IMR-90 (cell line): Measurements from ENCODE around the gene PDE6B. TPM values are rescaled to one million over a fixed set of nuclear protein-coding genes. Genes with fewer than 3 reads are reported as not detected.

Source experiments
- ATAC-seq: fragments of 200-7000 bp; cut with Tn5 transposase; 2 replicates; pipeline ENCODE4 v1.9.1; 2020; ENCODE audit warnings: low read depth, mild to moderate bottlenecking, moderate library complexity
- BruUV-seq: library from RNA; stranded (reverse); fragments of 400-500 nt; replicated peaks from 2 replicates; lab custom pipeline; 2021; lab: Mats Ljungman, UMichigan
- CTCF ChIA-PET: fragments of 300-600 bp; formaldehyde crosslinking; extraction: SDS; loops from one replicate; lab custom pipeline; 2021; ENCODE audit warnings: antibody characterized with exemption; lab: Yijun Ruan, JAX
- POLR2A ChIA-PET: fragments of 300-600 bp; sonication (Branson Sonifier 250); formaldehyde crosslinking; loops from one replicate; lab custom pipeline; 2022; ENCODE audit warnings: antibody characterized with exemption; ENCODE audit not compliant: unreplicated experiment; lab: Charles Lee
- DNase-seq: peaks from one replicate; pipeline ENCODE4 v3.0.0; 2013
- H2AFZ ChIP-seq: replicated peaks from 2 replicates; pipeline ENCODE3; 2013; ENCODE audit warnings: low read length, mild to moderate bottlenecking; ENCODE audit not compliant: poor library complexity
- H2AK5ac ChIP-seq: 2 replicates; pipeline ENCODE4 v1.6.1; 2013; ENCODE audit warnings: low read depth, low read length, inconsistent platforms
- H2AK9ac ChIP-seq: replicated peaks from 2 replicates; pipeline ENCODE3; 2013; ENCODE audit warnings: mild to moderate bottlenecking, low read depth, low read length, moderate library complexity; ENCODE audit not compliant: poor library complexity
- H2BK120ac ChIP-seq: 2 replicates; pipeline ENCODE4 v1.6.1; 2013; ENCODE audit warnings: low read depth, low read length, inconsistent platforms
- H2BK15ac ChIP-seq: 3 replicates; pipeline ENCODE4 v1.6.1; 2013; ENCODE audit warnings: low read depth, low read length, inconsistent platforms
- H2BK20ac ChIP-seq: 2 replicates; pipeline ENCODE4 v1.6.1; 2013; ENCODE audit warnings: low read depth, mild to moderate bottlenecking, inconsistent platforms, low read length, moderate library complexity
- H2BK5ac ChIP-seq: 2 replicates; pipeline ENCODE4 v1.6.1; 2013; ENCODE audit warnings: mild to moderate bottlenecking, low read depth, low read length, inconsistent platforms; ENCODE audit not compliant: poor library complexity, severe bottlenecking
- H3K14ac ChIP-seq: replicated peaks from 2 replicates; pipeline ENCODE4 v1.6.1; 2013; ENCODE audit warnings: low read depth, low read length, inconsistent platforms
- H3K18ac ChIP-seq: 2 replicates; pipeline ENCODE4 v1.6.1; 2013; ENCODE audit warnings: low read depth, low read length, control low read depth
- H3K23ac ChIP-seq: 2 replicates; pipeline ENCODE4 v1.6.1; 2013; ENCODE audit warnings: low read depth, low read length, inconsistent platforms
- H3K27ac ChIP-seq: 2 replicates; pipeline ENCODE4 v1.5.1; 2013; ENCODE audit warnings: mild to moderate bottlenecking, control low read depth, low read length; ENCODE audit not compliant: insufficient read depth
- H3K27me3 ChIP-seq: 2 replicates; pipeline ENCODE4 v1.6.1; 2013; ENCODE audit warnings: low read length; ENCODE audit not compliant: control insufficient read depth, insufficient read depth
- H3K36me3 ChIP-seq: 2 replicates; pipeline ENCODE4 v1.6.1; 2013; ENCODE audit warnings: low read length, mixed read lengths; ENCODE audit not compliant: control insufficient read depth, insufficient read depth
- H3K4ac ChIP-seq: 2 replicates; pipeline ENCODE4 v1.6.1; 2013; ENCODE audit warnings: low read depth, low read length, inconsistent platforms
- H3K4me1 ChIP-seq: 2 replicates; pipeline ENCODE4 v1.6.1; 2013; ENCODE audit warnings: low read length, mixed read lengths; ENCODE audit not compliant: control insufficient read depth, insufficient read depth
- H3K4me2 ChIP-seq: 2 replicates; pipeline ENCODE4 v1.6.1; 2013; ENCODE audit warnings: low read depth, mild to moderate bottlenecking, control low read depth, low read length, moderate library complexity
- H3K4me3 ChIP-seq: 2 replicates; pipeline ENCODE4 v1.5.1; 2013; ENCODE audit warnings: low read depth, mild to moderate bottlenecking, control low read depth, low read length, moderate library complexity; ENCODE audit not compliant: insufficient read depth
- H3K56ac ChIP-seq: 2 replicates; pipeline ENCODE4 v1.6.1; 2013; ENCODE audit warnings: low read length, inconsistent platforms; ENCODE audit not compliant: insufficient read depth; ENCODE audit errors: extremely low read depth
- H3K79me1 ChIP-seq, 2 experiments: 2 replicates each; pipeline ENCODE4 v1.6.1; 2013; ENCODE audit warnings: low read length in 2 of 2, inconsistent platforms in 1 of 2, low read depth in 1 of 2
- H3K9ac ChIP-seq: 2 replicates; pipeline ENCODE4 v1.6.1; 2013; ENCODE audit warnings: low read depth, low read length, control low read depth
- H3K9me1 ChIP-seq: 2 replicates; pipeline ENCODE4 v1.6.1; 2013; ENCODE audit warnings: low read length, inconsistent platforms; ENCODE audit not compliant: insufficient read depth
- H3K9me3 ChIP-seq: 2 replicates; pipeline ENCODE4 v1.6.1; 2013; ENCODE audit warnings: low read length; ENCODE audit not compliant: control insufficient read depth, insufficient read depth
- H4K20me1 ChIP-seq: 2 replicates; pipeline ENCODE4 v1.6.1; 2013; ENCODE audit warnings: low read length, inconsistent platforms; ENCODE audit not compliant: insufficient read depth
- H4K5ac ChIP-seq: 2 replicates; pipeline ENCODE4 v1.6.1; 2013; ENCODE audit warnings: mild to moderate bottlenecking, low read depth, low read length, control low read depth
- H4K8ac ChIP-seq, 2 experiments: 2 replicates each; pipeline ENCODE4 v1.6.1; 2013; ENCODE audit warnings: low read depth in 2 of 2, low read length in 2 of 2, control low read depth in 1 of 2, inconsistent platforms in 1 of 2
- H4K91ac ChIP-seq: 2 replicates; pipeline ENCODE4 v1.6.1; 2013; ENCODE audit warnings: low read depth, low read length, inconsistent platforms; ENCODE audit not compliant: insufficient read depth
- FOS ChIP-seq: fragments of 150-350 bp; IDR thresholded peaks from 2 replicates; pipeline ENCODE4 v1.6.1; 2016; ENCODE audit warnings: low read depth, low read length
- MAZ ChIP-seq: IDR thresholded peaks from 2 replicates; pipeline ENCODE4 v1.6.1; 2012; ENCODE audit warnings: low read depth, mild to moderate bottlenecking, low read length, improper control_type of control experiment, moderate library complexity, borderline replicate concordance
- MXI1 ChIP-seq: IDR thresholded peaks from 2 replicates; pipeline ENCODE4 v1.6.1; 2012; ENCODE audit warnings: low read depth, mild to moderate bottlenecking, low read length, moderate library complexity, borderline replicate concordance
- NFE2L2 ChIP-seq: fragments of 150-350 bp; IDR thresholded peaks from 2 replicates; pipeline ENCODE4 v1.6.1; 2016; ENCODE audit warnings: low read depth, mild to moderate bottlenecking, low read length
- POLR2A ChIP-seq: IDR thresholded peaks from 2 replicates; pipeline ENCODE4 v1.6.1; 2012; ENCODE audit warnings: mild to moderate bottlenecking, low read depth, low read length
- RAD21 ChIP-seq: IDR thresholded peaks from 2 replicates; pipeline ENCODE4 v1.6.1; 2012; ENCODE audit warnings: low read length, improper control_type of control experiment
- RCOR1 ChIP-seq: IDR thresholded peaks from 2 replicates; pipeline ENCODE4 v1.6.1; 2012; ENCODE audit warnings: mild to moderate bottlenecking, low read length, improper control_type of control experiment; ENCODE audit not compliant: insufficient replicate concordance
- WGBS, 2 experiments: methylation state at CpG; one replicate each; pipeline versions ENCODE4 v1.1.5 to v1.1.7; 2013; ENCODE audit warnings: missing lambda C conversion rate in 2 of 2; ENCODE audit not compliant: insufficient read length in 1 of 2; ENCODE audit errors: extremely low coverage in 2 of 2; 5-methylcytosine and 5-hydroxymethylcytosine counted together
- dilution Hi-C: fragments of 300-500 bp; cut with HindIII; formaldehyde crosslinking; loops from one replicate; pipeline ENCODE4 v1.14.3; 2018; ENCODE audit warnings: low sequenced_read_pairs; ENCODE audit not compliant: unreplicated experiment
- in situ Hi-C: fragments of 300-500 bp; cut with MboI; formaldehyde crosslinking; loops from 3 replicates; pipeline ENCODE4 v1.14.3; 2019; ENCODE audit warnings: low sequenced_read_pairs, inconsistent platforms, mixed read lengths
- intact Hi-C: fragments of 100-400 bp; cut with micrococcal nuclease; formaldehyde crosslinking; loops from 2 replicates; pipeline ENCODE4 v1.10.0; 2022
- polyA plus RNA-seq, 3 experiments: library from polyadenylated mRNA; depleted of rRNA; stranded (reverse); fragments of >200 nt; gene quantifications; 2 replicates each; pipeline ENCODE4 v1.2.3, GENCODE V29; 2012; ENCODE audit warnings: low replicate concordance in 1 of 3
- total RNA-seq: library from RNA; depleted of rRNA; stranded (reverse); fragments of >200 nt; gene quantifications from 2 replicates; pipeline ENCODE4 v1.2.3, GENCODE V29; 2012
- TF ChIP-seq, protein P1 (sequence below): fragments of 150-350 bp; IDR thresholded peaks from 2 replicates; pipeline ENCODE4 v1.6.1; 2017; ENCODE audit warnings: mild to moderate bottlenecking, antibody characterized with exemption, low read length, low read depth
- TF ChIP-seq, protein P2 (sequence below): conservative IDR thresholded peaks from 2 replicates; pipeline ENCODE4 v1.5.1; 2012; ENCODE audit warnings: mild to moderate bottlenecking, low read depth, low read length, improper control_type of control experiment

The PDE6B gene
- total and polyA plus RNA-seq, 2 of the 4 experiments (the other 2 are of a cell fraction), result under 0.01 TPM; not detected in 1

DNA sequence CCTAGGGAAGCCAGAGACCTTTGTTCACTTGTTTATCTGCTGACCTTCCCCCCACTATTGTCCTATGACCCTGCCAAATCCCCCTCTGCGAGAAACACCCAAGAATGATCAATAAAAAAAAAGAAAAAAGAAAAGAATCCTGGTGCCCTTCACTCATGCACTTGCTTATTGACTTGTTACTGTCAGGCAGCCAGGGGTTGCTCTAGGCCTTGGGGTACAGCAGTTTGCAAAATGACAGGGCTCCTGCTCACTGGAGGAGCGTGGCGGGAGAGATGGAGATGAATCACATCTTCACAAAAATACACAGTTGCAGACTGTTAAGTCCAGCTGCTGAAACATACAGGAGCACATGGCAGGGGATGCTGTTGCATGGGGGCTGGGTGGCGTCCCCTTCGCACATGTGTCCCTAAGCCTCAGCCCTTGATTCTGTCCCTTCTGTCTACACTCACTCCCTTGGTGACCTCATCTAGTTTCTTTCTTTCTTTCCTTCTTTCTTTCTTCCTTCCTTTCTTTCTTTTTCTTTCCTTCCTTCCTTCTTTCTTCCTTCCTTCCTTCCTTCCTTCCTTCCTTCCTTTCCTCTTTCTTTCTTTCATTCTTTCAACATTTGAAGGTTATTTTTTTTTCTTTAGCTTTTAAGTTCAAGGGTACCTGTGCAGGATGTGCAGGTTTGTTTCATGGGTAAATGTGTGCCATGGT, 32.4 kb upstream of the PDE6B start:
- Histone ChIP-seq H3K4me3 (no peak overlapping the region), H4K20me1 (no peaks in the 10 kb centered on the region), H2BK15ac (no peak overlapping the region), H2AK9ac (no peak overlapping the region), H4K5ac (no peak overlapping the region), H3K23ac (no peak overlapping the region), H3K36me3 (no peaks in the 10 kb centered on the region), H3K4me2 (no peak overlapping the region), H2AFZ (no peak overlapping the region), H3K9me1 (no peaks in the 10 kb centered on the region), H3K9me3 (peaks cover 2% of the 10 kb centered on the region; the same call in 1 of the 2 replicates), H2BK20ac (no peak overlapping the region), H3K27ac (no peak overlapping the region), H3K79me1 (no peaks in the 10 kb centered on the region), H2AK5ac (no peak overlapping the region), H3K4ac (no peak overlapping the region), H3K56ac (no peak overlapping the region), H3K4me1 (no peaks in the 10 kb centered on the region), H3K14ac (no peak overlapping the region), H4K91ac (no peak overlapping the region), H4K8ac (no peak overlapping the region), H2BK120ac (no peak overlapping the region), H3K18ac (no peak overlapping the region), H2BK5ac (no peak overlapping the region), H3K9ac (no peak overlapping the region), H3K27me3 (no peaks in the 10 kb centered on the region)
- in situ Hi-C loops (no loop called here), dilution Hi-C loops (no loop called here), intact Hi-C loops (no loop called here)
- no peak for DNase-seq
- POLR2A ChIA-PET, result no interaction called here
- TF ChIP-seq MAZ (no peak), MXI1 (no peak), NFE2L2 (no peak), POLR2A (no peak), RCOR1 (no peak), RAD21 (no peak), FOS (no peak)
- TF ChIP-seq, protein P1, sequence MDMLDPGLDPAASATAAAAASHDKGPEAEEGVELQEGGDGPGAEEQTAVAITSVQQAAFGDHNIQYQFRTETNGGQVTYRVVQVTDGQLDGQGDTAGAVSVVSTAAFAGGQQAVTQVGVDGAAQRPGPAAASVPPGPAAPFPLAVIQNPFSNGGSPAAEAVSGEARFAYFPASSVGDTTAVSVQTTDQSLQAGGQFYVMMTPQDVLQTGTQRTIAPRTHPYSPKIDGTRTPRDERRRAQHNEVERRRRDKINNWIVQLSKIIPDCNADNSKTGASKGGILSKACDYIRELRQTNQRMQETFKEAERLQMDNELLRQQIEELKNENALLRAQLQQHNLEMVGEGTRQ, result no peak
- TF ChIP-seq, protein P2, sequence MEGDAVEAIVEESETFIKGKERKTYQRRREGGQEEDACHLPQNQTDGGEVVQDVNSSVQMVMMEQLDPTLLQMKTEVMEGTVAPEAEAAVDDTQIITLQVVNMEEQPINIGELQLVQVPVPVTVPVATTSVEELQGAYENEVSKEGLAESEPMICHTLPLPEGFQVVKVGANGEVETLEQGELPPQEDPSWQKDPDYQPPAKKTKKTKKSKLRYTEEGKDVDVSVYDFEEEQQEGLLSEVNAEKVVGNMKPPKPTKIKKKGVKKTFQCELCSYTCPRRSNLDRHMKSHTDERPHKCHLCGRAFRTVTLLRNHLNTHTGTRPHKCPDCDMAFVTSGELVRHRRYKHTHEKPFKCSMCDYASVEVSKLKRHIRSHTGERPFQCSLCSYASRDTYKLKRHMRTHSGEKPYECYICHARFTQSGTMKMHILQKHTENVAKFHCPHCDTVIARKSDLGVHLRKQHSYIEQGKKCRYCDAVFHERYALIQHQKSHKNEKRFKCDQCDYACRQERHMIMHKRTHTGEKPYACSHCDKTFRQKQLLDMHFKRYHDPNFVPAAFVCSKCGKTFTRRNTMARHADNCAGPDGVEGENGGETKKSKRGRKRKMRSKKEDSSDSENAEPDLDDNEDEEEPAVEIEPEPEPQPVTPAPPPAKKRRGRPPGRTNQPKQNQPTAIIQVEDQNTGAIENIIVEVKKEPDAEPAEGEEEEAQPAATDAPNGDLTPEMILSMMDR, result no peak
- CTCF ChIA-PET, result no interaction called here
- no TSS peak for BruUV-seq
- no peak for ATAC-seq
- 61% methylated on average over 2 of the region's 5 CpGs; no CpG with 5 or more reads in 1 of the 2 experiments for WGBS, 2 experiments
